ENCODE measurements around the gene LDLRAD3. TPM values are rescaled to one million over a fixed set of nuclear protein-coding genes. Genes with fewer than 3 reads are reported as not detected.

LDLRAD3 gene
- total RNA-seq, 1 experiment from 2014 or later = 38.8 TPM

- DNase-seq = no peak
- Histone ChIP-seq H3K4me1 (no peaks in the 10 kb centered on the region), H3K27me3 (no peaks in the 10 kb centered on the region), H3K4me3 (no peak overlapping the region), H3K27ac (no peak overlapping the region), H3K36me3 (peaks cover 27% of the 10 kb centered on the region), H3K9me3 (replicated peaks) (no peaks in the 10 kb centered on the region; the same call in none of the 2 replicates)
Observed at GRCh38 chr11:36139767-36140166, 195.9 kb downstream of the LDLRAD3 start.

DNA sequence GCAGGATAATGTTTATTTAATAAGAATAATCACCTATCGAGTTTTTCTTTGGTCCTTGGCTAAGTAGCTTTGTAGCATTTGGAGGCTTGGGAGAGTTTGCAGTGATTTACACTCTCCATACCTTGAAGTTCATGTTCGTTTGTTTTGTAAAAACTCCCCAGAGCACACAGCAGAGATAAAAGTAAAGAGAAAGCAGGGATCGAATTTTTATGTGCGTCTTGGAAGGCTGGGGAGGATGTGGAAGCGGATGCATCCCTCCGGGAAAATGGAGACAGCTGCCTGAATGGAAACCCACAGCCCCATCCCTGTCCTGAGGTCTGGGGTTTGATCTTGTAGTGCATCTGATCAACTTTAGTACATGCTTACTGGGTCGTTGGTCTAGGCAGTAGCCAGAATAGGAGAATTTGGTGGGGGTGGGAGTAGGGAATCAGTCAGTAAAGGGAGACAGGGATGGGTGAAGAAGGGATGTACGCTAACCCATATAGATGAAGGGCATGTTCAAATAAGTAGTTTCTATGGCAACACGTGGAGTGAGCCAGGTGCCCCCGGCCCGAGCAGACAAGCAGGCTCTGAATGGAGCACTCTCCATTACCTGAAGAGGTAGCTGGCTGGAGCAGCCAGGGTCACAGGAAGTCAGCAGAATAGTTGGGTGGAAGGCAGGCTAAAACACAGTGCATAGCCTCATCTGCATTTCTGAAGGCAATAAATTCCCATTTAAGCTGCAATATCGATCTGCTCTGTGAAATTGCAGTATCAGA is 197.5 kb downstream of the LDLRAD3 start:
- H3K4me1 ChIP-seq = no peaks in the 10 kb centered on the region
- H3K27ac ChIP-seq = no peak overlapping the region
- H3K4me3 ChIP-seq = no peak overlapping the region
- H3K36me3 ChIP-seq = peaks cover 12% of the 10 kb centered on the region
- no peaks in the 10 kb centered on the region; the same call in 1 of the 2 replicates for H3K9me3 ChIP-seq (replicated peaks)
- no peak for DNase-seq
- H3K27me3 ChIP-seq = no peaks in the 10 kb centered on the region

- Histone ChIP-seq H3K4me3 (no peak overlapping the region), H3K27me3 (no peaks in the 10 kb centered on the region), H3K27ac (no peak overlapping the region), H3K4me1 (no peaks in the 10 kb centered on the region), H3K36me3 (peaks cover 10% of the 10 kb centered on the region; the same call in 1 of the 2 replicates), H3K9me3 (replicated peaks) (no peaks in the 10 kb centered on the region; the same call in 1 of the 2 replicates)
- no peak for DNase-seq
Observed at GRCh38 chr11:36141956-36142355, 198.1 kb downstream of the LDLRAD3 start.

- H3K36me3 ChIP-seq = peaks cover 6% of the 10 kb centered on the region; the same call in 1 of the 2 replicates
- no peaks in the 10 kb centered on the region; the same call in 1 of the 2 replicates for H3K9me3 ChIP-seq (replicated peaks)
- H3K27me3 ChIP-seq = no peaks in the 10 kb centered on the region
- no peak overlapping the region for H3K4me3 ChIP-seq
- no peak for DNase-seq
- no peaks in the 10 kb centered on the region for H3K4me1 ChIP-seq
- no peak overlapping the region for H3K27ac ChIP-seq
Observed at GRCh38 chr11:36142439-36142838, 198.6 kb downstream of the LDLRAD3 start.

DNA sequence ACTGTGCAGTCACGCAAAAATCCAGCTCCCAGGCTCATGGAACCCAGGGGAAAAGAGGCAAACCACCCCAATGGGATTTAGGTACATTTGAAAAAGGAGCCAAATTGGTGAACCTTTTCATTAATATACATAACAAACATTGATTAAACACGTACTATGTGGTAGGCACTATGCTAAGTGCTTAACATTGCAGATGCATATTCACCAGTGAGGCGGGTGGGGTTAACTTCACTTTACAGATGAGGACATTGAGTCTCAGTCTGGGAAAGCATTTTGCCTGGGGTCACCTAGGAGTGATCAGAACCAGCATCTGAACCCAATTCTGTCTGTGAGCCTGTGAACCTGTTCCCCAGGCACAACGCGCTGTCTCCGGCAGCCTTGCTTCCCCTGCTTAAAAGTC is 199.0 kb downstream of the LDLRAD3 start:
- no peaks in the 10 kb centered on the region for H3K4me1 ChIP-seq
- no peaks in the 10 kb centered on the region; the same call in 1 of the 2 replicates for H3K9me3 ChIP-seq (replicated peaks)
- peaks cover 6% of the 10 kb centered on the region; the same call in 1 of the 2 replicates for H3K36me3 ChIP-seq
- DNase-seq = no peak
- H3K4me3 ChIP-seq = no peak overlapping the region
- no peak overlapping the region for H3K27ac ChIP-seq
- H3K27me3 ChIP-seq = no peaks in the 10 kb centered on the region

- Histone ChIP-seq H3K9me3 (replicated peaks) (no peaks in the 10 kb centered on the region; the same call in 1 of the 2 replicates), H3K4me3 (no peak overlapping the region), H3K36me3 (peaks cover 6% of the 10 kb centered on the region; the same call in 1 of the 2 replicates), H3K27ac (no peak overlapping the region), H3K4me1 (peaks cover 21% of the 10 kb centered on the region), H3K27me3 (no peaks in the 10 kb centered on the region)
- no peak for DNase-seq
Observed at GRCh38 chr11:36146437-36146836, 202.6 kb downstream of the LDLRAD3 start.

DNA sequence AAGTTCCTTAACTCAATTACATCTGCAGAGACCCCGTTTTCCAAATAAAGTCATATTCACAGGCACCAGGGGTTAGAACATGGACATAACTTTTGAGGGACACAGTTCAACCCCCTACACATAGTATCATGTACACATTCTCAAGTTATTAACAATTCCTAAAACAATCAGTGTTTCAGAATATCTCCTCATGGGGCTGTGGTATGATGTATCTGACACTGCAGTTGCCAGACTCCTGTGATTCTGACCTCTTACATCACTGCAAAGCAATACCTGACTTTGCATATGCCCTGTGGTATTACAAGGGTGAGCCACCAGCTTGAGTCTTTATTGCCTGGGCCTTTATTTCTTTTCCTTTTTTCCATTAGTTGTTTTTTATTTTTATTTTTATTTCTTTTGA is 203.6 kb downstream of the LDLRAD3 start:
- Histone ChIP-seq H3K27me3 (no peaks in the 10 kb centered on the region), H3K36me3 (peaks cover 6% of the 10 kb centered on the region; the same call in 1 of the 2 replicates)

GRCh38 chr11:36148701-36149100 is 204.8 kb downstream of the LDLRAD3 start:
- H3K4me1 ChIP-seq = peaks cover 21% of the 10 kb centered on the region
- DNase-seq = peak in 1 of 2 experiments; percentile 45

More for the DNA sequence above, 203.6 kb downstream of the LDLRAD3 start:
- DNase-seq = no peak
- H3K4me3 ChIP-seq = no peak overlapping the region
- no peak overlapping the region for H3K27ac ChIP-seq
- H3K4me1 ChIP-seq = peaks cover 21% of the 10 kb centered on the region
- no peaks in the 10 kb centered on the region; the same call in 1 of the 2 replicates for H3K9me3 ChIP-seq (replicated peaks)

DNA sequence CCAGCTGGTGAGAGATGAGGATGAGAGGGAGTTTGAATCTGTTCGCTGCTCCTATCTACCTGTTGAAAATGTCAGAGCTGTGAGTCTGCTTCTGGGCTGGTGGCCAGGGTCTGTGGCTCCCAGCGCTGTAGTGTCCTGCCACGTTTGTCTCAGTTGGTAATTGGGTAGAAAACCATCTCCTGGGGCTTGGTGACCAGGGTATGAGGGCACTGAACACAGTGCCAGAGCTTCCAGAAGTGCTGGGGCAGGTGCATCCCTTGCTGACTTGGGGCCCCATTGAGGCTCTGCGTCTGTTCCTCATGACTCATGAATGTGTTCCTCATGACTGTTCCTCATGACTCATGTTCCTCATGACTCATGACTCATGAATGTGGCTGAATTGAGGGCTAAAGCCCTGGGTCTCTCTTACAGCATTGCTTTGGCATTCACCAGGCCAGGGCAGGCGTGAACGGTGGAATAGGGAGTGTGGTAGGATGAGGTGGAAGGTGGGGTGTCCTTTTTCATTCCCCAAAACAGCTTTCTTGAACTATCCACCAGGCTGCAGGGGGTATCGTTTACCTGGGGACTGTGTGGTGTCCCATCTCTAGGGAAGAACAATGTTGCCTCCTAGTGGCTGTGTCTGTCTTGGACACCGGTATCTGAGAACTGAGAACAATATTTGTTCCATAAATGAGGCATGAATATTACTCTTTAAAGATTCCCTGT is 205.8 kb downstream of the LDLRAD3 start:
- Histone ChIP-seq H3K27me3 (no peaks in the 10 kb centered on the region), H3K9me3 (replicated peaks) (no peaks in the 10 kb centered on the region), H3K4me3 (no peak overlapping the region), H3K27ac (peak overlapping the region; percentile 52), H3K36me3 (peaks cover 2% of the 10 kb centered on the region; the same call in 1 of the 2 replicates), H3K4me1 (peaks cover 21% of the 10 kb centered on the region)
- peak; percentile 93 to 97 for DNase-seq

More at GRCh38 chr11:36148701-36149100, 204.8 kb downstream of the LDLRAD3 start:
- H3K27me3 ChIP-seq = no peaks in the 10 kb centered on the region
- H3K4me3 ChIP-seq = no peak overlapping the region
- H3K9me3 ChIP-seq (replicated peaks) = no peaks in the 10 kb centered on the region
- peak overlapping the region; percentile 52 for H3K27ac ChIP-seq
- peaks cover 2% of the 10 kb centered on the region; the same call in 1 of the 2 replicates for H3K36me3 ChIP-seq

- Histone ChIP-seq H3K4me3 (no peak overlapping the region), H3K27ac (no peak overlapping the region; the same call in 1 of the 2 replicates), H3K27me3 (no peaks in the 10 kb centered on the region), H3K36me3 (peaks cover 2% of the 10 kb centered on the region; the same call in 1 of the 2 replicates), H3K9me3 (replicated peaks) (no peaks in the 10 kb centered on the region), H3K4me1 (peaks cover 21% of the 10 kb centered on the region)
- DNase-seq = no peak
Observed at GRCh38 chr11:36150986-36151385, 207.1 kb downstream of the LDLRAD3 start.

- Histone ChIP-seq H3K4me3 (no peak overlapping the region), H3K36me3 (peaks cover 2% of the 10 kb centered on the region; the same call in 1 of the 2 replicates), H3K27ac (no peak overlapping the region), H3K9me3 (replicated peaks) (no peaks in the 10 kb centered on the region), H3K27me3 (no peaks in the 10 kb centered on the region), H3K4me1 (peaks cover 21% of the 10 kb centered on the region)
- no peak for DNase-seq
Observed at GRCh38 chr11:36151933-36152580, 208.2 kb downstream of the LDLRAD3 start.

GRCh38 chr11:36153551-36153950 is 209.7 kb downstream of the LDLRAD3 start:
- Histone ChIP-seq H3K36me3 (no peaks in the 10 kb centered on the region), H3K9me3 (replicated peaks) (no peaks in the 10 kb centered on the region), H3K27me3 (no peaks in the 10 kb centered on the region), H3K4me3 (no peak overlapping the region), H3K4me1 (peaks cover 18% of the 10 kb centered on the region), H3K27ac (no peak overlapping the region)
- no peak for DNase-seq

DNA sequence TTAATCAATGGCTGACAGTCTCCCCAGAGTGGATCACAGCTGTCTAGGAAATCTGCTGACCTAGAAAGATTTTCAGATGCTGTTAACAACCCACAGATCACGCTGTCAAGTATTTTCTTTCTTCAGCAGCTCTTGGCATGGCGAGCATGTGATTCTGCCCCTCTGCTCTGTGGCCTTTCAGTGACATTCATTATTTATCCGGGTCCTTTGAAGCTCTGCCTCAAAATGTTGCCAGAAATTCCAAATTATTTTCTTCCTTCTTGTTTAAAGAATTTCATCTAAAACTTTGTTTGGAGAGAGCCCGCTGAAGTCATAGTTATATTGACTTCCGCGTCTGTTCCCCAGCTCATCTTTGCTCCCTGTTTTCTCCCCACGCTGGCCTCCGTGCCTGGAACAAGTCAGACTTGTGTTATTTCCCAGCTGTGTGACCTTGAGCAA is 211.3 kb downstream of the LDLRAD3 start:
- Histone ChIP-seq H3K27ac (no peak overlapping the region), H3K4me1 (peaks cover 4% of the 10 kb centered on the region), H3K4me3 (no peak overlapping the region), H3K27me3 (no peaks in the 10 kb centered on the region), H3K9me3 (replicated peaks) (0 out of 2 replicates have a peak, but pooled peaks cover 3% of the 10 kb centered on the region), H3K36me3 (no peaks in the 10 kb centered on the region; the same call in 1 of the 2 replicates)
- no peak for DNase-seq

GRCh38 chr11:36155770-36156160 is 211.9 kb downstream of the LDLRAD3 start:
- H3K27ac ChIP-seq = no peak overlapping the region
- H3K9me3 ChIP-seq (replicated peaks) = 0 out of 2 replicates have a peak, but pooled peaks cover 3% of the 10 kb centered on the region
- no peak for DNase-seq

More at GRCh38 chr11:36155770-36156160, 211.9 kb downstream of the LDLRAD3 start:
- no peak overlapping the region for H3K4me3 ChIP-seq
- H3K27me3 ChIP-seq = no peaks in the 10 kb centered on the region
- H3K4me1 ChIP-seq = no peaks in the 10 kb centered on the region
- no peaks in the 10 kb centered on the region; the same call in 1 of the 2 replicates for H3K36me3 ChIP-seq

Measured in SJCRH30 (cell line).